HepG2 (cell line): ENCODE measurements around the gene GNA12. TPM values are rescaled to one million over a fixed set of nuclear protein-coding genes. Genes with fewer than 3 reads are reported as not detected.

Source experiments
- ARID4A ChIP-seq: sonication (generic); formaldehyde crosslinking; IDR thresholded peaks from 2 replicates; pipeline ENCODE4 v1.5.0; 2020; ENCODE audit warnings: mild to moderate bottlenecking, missing genetic modification reagents, borderline replicate concordance
- CENPX ChIP-seq: sonication (generic); formaldehyde crosslinking; IDR thresholded peaks from 2 replicates; pipeline ENCODE4 v1.9.0; 2021; ENCODE audit warnings: mild to moderate bottlenecking, missing genetic modification reagents, moderate library complexity
- DNMT1 ChIP-seq: sonication (generic); formaldehyde crosslinking; IDR thresholded peaks from 2 replicates; pipeline ENCODE4 v1.5.1; 2020; ENCODE audit warnings: mild to moderate bottlenecking, missing genetic modification reagents
- DZIP1 ChIP-seq: sonication (generic); formaldehyde crosslinking; IDR thresholded peaks from 2 replicates; pipeline ENCODE4 v1.5.0; 2020; ENCODE audit warnings: mild to moderate bottlenecking, missing genetic modification reagents
- KMT2A ChIP-seq: sonication (generic); formaldehyde crosslinking; IDR thresholded peaks from 2 replicates; pipeline ENCODE4 v1.4.0; 2020; ENCODE audit warnings: missing genetic modification reagents
- MED1 ChIP-seq: sonication (generic); formaldehyde crosslinking; IDR thresholded peaks from 2 replicates; pipeline ENCODE4 v1.4.0; 2020; ENCODE audit warnings: missing genetic modification reagents
- MTF1 ChIP-seq: sonication (generic); formaldehyde crosslinking; IDR thresholded peaks from 2 replicates; pipeline ENCODE4 v1.5.0; 2020; ENCODE audit warnings: missing genetic modification reagents
- POGZ ChIP-seq: sonication (generic); formaldehyde crosslinking; IDR thresholded peaks from 2 replicates; pipeline ENCODE4 v1.4.0; 2020; ENCODE audit warnings: mild to moderate bottlenecking, missing genetic modification reagents
- POLR2AphosphoS5 ChIP-seq: IDR thresholded peaks from 2 replicates; pipeline ENCODE4 v1.6.1; 2012; ENCODE audit warnings: low read depth, low read length
- SAP130 ChIP-seq: IDR thresholded peaks from 2 replicates; pipeline ENCODE4 v1.6.1; 2016; ENCODE audit warnings: low read depth
- SMAD9 ChIP-seq: sonication (generic); formaldehyde crosslinking; IDR thresholded peaks from 2 replicates; pipeline ENCODE4 v1.5.1; 2020; ENCODE audit warnings: mild to moderate bottlenecking, missing genetic modification reagents
- SMC3 ChIP-seq: IDR thresholded peaks from 2 replicates; pipeline ENCODE4 v1.6.1; 2011; ENCODE audit warnings: low read length, improper control_type of control experiment
- U2AF2 ChIP-seq: fragments of 200-400 bp; formaldehyde crosslinking; IDR thresholded peaks from 2 replicates; pipeline ENCODE4 v1.6.1; 2017; ENCODE audit warnings: low read depth, mild to moderate bottlenecking, low read length
- ZMYM3 ChIP-seq: sonication (generic); formaldehyde crosslinking; IDR thresholded peaks from 2 replicates; pipeline ENCODE4 v1.5.1; 2020; ENCODE audit warnings: mild to moderate bottlenecking, missing genetic modification reagents
- ZNF205 ChIP-seq: IDR thresholded peaks from 2 replicates; pipeline ENCODE4 v1.6.1; 2018; ENCODE audit warnings: missing biosample characterization, missing genetic modification reagents
- ZNF296 ChIP-seq: sonication (generic); formaldehyde crosslinking; conservative IDR thresholded peaks from 2 replicates; pipeline ENCODE4 v1.5.0; 2020; ENCODE audit warnings: mild to moderate bottlenecking, missing genetic modification reagents
- ZNF30 ChIP-seq: sonication (generic); formaldehyde crosslinking; IDR thresholded peaks from 2 replicates; pipeline ENCODE4 v1.5.0; 2020; ENCODE audit warnings: mild to moderate bottlenecking, missing genetic modification reagents
- ZNF501 ChIP-seq: sonication (generic); formaldehyde crosslinking; IDR thresholded peaks from 2 replicates; pipeline ENCODE4 v1.5.1; 2020; ENCODE audit warnings: mild to moderate bottlenecking, moderate library complexity, missing genetic modification reagents
- ZNF713 ChIP-seq: sonication (generic); formaldehyde crosslinking; IDR thresholded peaks from 2 replicates; pipeline ENCODE4 v1.4.0; 2020; ENCODE audit warnings: mild to moderate bottlenecking, missing genetic modification reagents
- ZNF839 ChIP-seq: sonication (generic); formaldehyde crosslinking; IDR thresholded peaks from 2 replicates; pipeline ENCODE4 v1.4.0; 2020; ENCODE audit warnings: missing genetic modification reagents, mild to moderate bottlenecking, borderline replicate concordance
- ZNF879 ChIP-seq: sonication (generic); formaldehyde crosslinking; IDR thresholded peaks from 2 replicates; pipeline ENCODE4 v1.8.1; 2023; ENCODE audit warnings: missing genetic modification reagents
- polyA plus RNA-seq, 8 experiments: library from polyadenylated mRNA; depleted of rRNA in 3 of 8; stranded (reverse) in 7 of 8; unstranded in 1 of 8; fragments of >200 nt; fragmentation: Illumina TruSeq in 4 of 8; extraction: Trizol in 4 of 8; gene quantifications; 2 replicates each; pipeline versions ENCODE4 v1.2.1 to v1.2.3, GENCODE V29; 2011 to 2016; ENCODE audit warnings: low read depth in 4 of 8, missing spikeins in 1 of 8, mixed read lengths in 1 of 8; ENCODE audit not compliant: insufficient read depth in 1 of 8
- total RNA-seq, 5 experiments: library from RNA; depleted of rRNA; stranded (reverse); fragments of >200 nt; fragmentation: Illumina TruSeq; extraction: Trizol; gene quantifications; 2 replicates each; pipeline ENCODE4 v1.2.3, GENCODE V29; 2016; ENCODE audit warnings: low read depth in 1 of 5
- TF ChIP-seq, protein P1 (sequence below): sonication (generic); IDR thresholded peaks from 2 replicates; pipeline ENCODE4 v1.6.1; 2016; ENCODE audit warnings: low read depth, borderline replicate concordance
- TF ChIP-seq, protein P2 (sequence below): IDR thresholded peaks from 2 replicates; pipeline ENCODE4 v1.6.1; 2016

Gene GNA12
- total and polyA plus RNA-seq, 2 of the 13 experiments (the other 11 are each of a cell fraction or from before 2014, with no cell fraction given), result 16.2 to 50.9 TPM

DNA sequence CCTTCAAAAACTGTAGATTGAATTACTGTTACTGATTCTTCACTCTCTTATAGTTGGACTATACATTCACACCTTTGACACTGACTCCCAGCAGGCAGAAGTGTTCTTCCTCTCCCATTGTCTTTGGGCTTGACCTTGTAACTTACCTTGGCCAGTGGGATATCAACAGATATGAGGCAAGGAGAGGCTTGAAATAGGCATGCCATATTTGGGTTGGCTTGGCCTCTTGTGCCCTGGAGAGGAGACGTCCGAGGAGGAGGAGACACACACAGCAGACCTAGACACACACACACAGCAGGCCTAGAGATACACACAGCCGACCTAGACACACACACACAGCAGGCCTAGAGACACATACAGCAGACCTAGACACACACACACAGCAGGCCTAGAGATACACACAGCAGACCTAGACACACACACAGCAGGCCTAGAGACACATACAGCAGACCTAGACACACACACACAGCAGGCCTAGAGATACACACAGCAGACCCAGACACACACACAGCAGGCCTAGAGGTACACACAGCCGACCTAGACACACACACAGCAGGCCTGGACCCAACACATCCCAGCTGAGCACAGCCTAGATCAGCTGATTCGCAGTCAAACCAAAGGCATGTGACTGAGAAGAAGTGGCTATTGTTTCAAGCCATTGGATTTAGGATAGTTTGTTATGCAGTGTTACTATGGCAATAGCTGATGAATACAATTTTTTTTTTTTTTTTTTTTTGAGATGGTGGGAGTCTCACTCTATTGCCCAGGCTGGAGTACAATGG lies 12.5 kb upstream of the GNA12 start (continued):
- TF ChIP-seq ARID4A (CRISPR knock-in tag) (no peak), ZMYM3 (CRISPR knock-in tag) (no peak), MED1 (CRISPR knock-in tag) (no peak), ZNF205 (CRISPR knock-in tag) (no peak), ZNF879 (no peak), ZNF296 (CRISPR knock-in tag) (no peak), CENPX (CRISPR knock-in tag) (no peak), DNMT1 (no peak), SMC3 (no peak), ZNF839 (CRISPR knock-in tag) (no peak), DZIP1 (no peak), SMAD9 (CRISPR knock-in tag) (no peak), U2AF2 (no peak), SAP130 (CRISPR knock-in tag) (peak; percentile 29; the same call in 1 of the 2 replicates), POLR2AphosphoS5 (no peak), ZNF501 (no peak), MTF1 (CRISPR knock-in tag) (no peak), ZNF30 (CRISPR knock-in tag) (no peak), POGZ (no peak), KMT2A (no peak), ZNF713 (CRISPR knock-in tag) (no peak)
- TF ChIP-seq, protein P1, sequence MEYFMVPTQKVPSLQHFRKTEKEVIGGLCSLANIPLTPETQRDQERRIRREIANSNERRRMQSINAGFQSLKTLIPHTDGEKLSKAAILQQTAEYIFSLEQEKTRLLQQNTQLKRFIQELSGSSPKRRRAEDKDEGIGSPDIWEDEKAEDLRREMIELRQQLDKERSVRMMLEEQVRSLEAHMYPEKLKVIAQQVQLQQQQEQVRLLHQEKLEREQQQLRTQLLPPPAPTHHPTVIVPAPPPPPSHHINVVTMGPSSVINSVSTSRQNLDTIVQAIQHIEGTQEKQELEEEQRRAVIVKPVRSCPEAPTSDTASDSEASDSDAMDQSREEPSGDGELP, result peak; percentile 91
- TF ChIP-seq, protein P2, sequence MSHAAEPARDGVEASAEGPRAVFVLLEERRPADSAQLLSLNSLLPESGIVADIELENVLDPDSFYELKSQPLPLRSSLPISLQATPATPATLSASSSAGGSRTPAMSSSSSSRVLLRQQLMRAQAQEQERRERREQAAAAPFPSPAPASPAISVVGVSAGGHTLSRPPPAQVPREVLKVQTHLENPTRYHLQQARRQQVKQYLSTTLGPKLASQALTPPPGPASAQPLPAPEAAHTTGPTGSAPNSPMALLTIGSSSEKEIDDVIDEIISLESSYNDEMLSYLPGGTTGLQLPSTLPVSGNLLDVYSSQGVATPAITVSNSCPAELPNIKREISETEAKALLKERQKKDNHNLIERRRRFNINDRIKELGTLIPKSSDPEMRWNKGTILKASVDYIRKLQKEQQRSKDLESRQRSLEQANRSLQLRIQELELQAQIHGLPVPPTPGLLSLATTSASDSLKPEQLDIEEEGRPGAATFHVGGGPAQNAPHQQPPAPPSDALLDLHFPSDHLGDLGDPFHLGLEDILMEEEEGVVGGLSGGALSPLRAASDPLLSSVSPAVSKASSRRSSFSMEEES (CRISPR knock-in tag), result peak; percentile 54; the same call in 1 of the 2 replicates
